ENCODE results near the gene BLVRB. TPM values are rescaled to one million over a fixed set of nuclear protein-coding genes. Genes with fewer than 3 reads are reported as not detected.
A peak's percentile ranks its signal among the peaks of the same experiment; 100 is the strongest.

The BLVRB gene
- total and polyA plus RNA-seq, 2 donors (not counting 3 experiments of a cell fraction or from before 2014, with no cell fraction given): 30.8 to 113 TPM

DNA sequence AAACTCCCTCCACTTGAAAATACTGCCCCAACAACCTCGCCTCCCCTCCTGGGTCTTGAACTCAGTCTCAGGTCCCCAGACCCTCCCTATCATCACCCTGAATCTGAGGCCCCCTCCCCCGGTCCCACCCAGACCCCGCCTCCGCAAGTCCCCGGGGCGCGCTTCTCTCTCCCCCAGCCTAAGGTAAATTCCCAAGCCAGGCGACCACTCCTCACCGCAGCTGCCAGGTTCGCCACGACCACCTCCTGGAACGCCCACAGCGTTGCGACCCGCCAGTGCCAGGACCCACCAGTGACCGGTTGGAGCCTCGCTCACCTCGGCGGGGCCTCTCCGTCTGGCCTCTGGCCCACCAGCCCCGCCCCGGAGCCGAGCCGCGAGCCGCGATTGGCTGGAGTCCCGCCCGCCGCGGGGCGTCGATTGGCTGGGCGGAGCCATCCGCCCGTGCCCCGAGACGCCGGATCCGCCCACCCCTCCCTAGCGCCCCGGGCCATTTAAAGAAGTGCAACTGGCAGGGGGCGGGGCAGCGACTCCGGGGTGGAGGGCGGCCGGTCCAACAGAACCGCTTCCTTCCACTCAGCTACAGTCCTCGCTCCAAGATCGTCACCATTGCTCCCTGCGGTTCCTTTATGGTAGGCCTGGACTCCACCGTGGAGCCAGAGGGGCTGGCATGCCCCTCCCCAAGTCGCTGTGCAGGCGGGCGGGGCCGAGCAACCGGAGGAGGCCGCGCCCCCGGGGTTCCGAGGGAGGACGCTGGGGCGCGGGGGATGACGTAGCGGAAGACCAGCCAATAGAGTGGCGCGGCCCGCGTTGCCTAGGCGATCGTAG, 21.3 kb downstream of the BLVRB start, which contains the start of gene SERTAD3:
SERTAD3 (minus strand) TSS at position 336 of the 825 bp plus-strand sequence. CDS start 2,255 bp downstream, outside the sequence.
- intact Hi-C loops (cut with micrococcal nuclease): loop anchor here (1.0 to 10.0 kb wide), 10 partner anchors 11 to 361 kb away; partner anchors contain the start of genes AKT2, C19orf47, PLD3 and SERTAD1
- Histone ChIP-seq H3K9ac (replicated peaks; ENCODE audit: extremely low read depth, insufficient read depth, low read length) (peak within 1 kb of the TSS; percentile 95), H3K27ac (ENCODE audit: insufficient read depth, low read depth, low read length) (peak within 1 kb of the TSS; percentile 90), H3K27me3 (ENCODE audit: control insufficient read depth in 2 of 2, insufficient read depth in 2 of 2, low read length in 2 of 2) (no peaks in the 10 kb centered on the region), H3K4me2 (ENCODE audit: insufficient read depth, low read length) (peak within 1 kb of the TSS; percentile 75), H3K9me1 (replicated peaks; ENCODE audit: control insufficient read depth, extremely low read depth, insufficient read depth, low read length) (no peaks in the 10 kb centered on the region), H3K4me1 (ENCODE audit: control insufficient read depth, extremely low read depth, insufficient read depth, low read length) (peaks cover 9% of the 10 kb centered on the region), H3K9me3 (replicated peaks; ENCODE audit: control insufficient read depth, insufficient read depth, low read length) (no peaks in the 10 kb centered on the region), H3K79me2 (ENCODE audit: control insufficient read depth, insufficient read depth, low read length) (peaks cover 29% of the 10 kb centered on the region), H4K20me1 (replicated peaks; ENCODE audit: control insufficient read depth, extremely low read depth, insufficient read depth, low read length) (no peaks in the 10 kb centered on the region), H2AFZ (ENCODE audit: low read depth, low read length) (peak within 1 kb of the TSS; percentile 73), H3K4me3 (replicated peaks in 1 of 3; ENCODE audit: insufficient read depth in 1 of 3, low read depth in 1 of 3, low read length in 3 of 3) (peak within 1 kb of the TSS; percentile 52 to 98 (median 95)), H3K36me3 (ENCODE audit: control insufficient read depth in 2 of 2, extremely low read depth in 1 of 2, insufficient read depth in 2 of 2, low read length in 2 of 2) (peaks cover 9 to 12% of the 10 kb centered on the region in 2 experiments)
- BruUV-seq (replicated peaks): no TSS peak
- no peak for TF ChIP-seq JUN (IDR thresholded peaks at IDR 0.05; ENCODE audit: borderline replicate concordance, insufficient read depth, insufficient read length, low read depth)
- TF ChIP-seq EZH2 (IDR thresholded peaks at IDR 0.05; ENCODE audit: borderline replicate concordance, low read depth, low read length, severe bottlenecking): no peak
- TF ChIP-seq, protein P1, sequence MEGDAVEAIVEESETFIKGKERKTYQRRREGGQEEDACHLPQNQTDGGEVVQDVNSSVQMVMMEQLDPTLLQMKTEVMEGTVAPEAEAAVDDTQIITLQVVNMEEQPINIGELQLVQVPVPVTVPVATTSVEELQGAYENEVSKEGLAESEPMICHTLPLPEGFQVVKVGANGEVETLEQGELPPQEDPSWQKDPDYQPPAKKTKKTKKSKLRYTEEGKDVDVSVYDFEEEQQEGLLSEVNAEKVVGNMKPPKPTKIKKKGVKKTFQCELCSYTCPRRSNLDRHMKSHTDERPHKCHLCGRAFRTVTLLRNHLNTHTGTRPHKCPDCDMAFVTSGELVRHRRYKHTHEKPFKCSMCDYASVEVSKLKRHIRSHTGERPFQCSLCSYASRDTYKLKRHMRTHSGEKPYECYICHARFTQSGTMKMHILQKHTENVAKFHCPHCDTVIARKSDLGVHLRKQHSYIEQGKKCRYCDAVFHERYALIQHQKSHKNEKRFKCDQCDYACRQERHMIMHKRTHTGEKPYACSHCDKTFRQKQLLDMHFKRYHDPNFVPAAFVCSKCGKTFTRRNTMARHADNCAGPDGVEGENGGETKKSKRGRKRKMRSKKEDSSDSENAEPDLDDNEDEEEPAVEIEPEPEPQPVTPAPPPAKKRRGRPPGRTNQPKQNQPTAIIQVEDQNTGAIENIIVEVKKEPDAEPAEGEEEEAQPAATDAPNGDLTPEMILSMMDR (IDR thresholded peaks at IDR 0.05; ENCODE audit: extremely low read depth in 1 of 2, insufficient read depth in 1 of 2, low read depth in 1 of 2, low read length in 2 of 2): no peak
- TF ChIP-seq POLR2AphosphoS5 (IDR thresholded peaks at IDR 0.05; ENCODE audit: insufficient read depth, low read depth, low read length): peak; percentile 84
- TF ChIP-seq, protein P2, sequence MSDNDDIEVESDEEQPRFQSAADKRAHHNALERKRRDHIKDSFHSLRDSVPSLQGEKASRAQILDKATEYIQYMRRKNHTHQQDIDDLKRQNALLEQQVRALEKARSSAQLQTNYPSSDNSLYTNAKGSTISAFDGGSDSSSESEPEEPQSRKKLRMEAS (IDR thresholded peaks at IDR 0.05; ENCODE audit: insufficient read depth, insufficient read length): no peak
- peak; percentile 68 for TF ChIP-seq POLR2A (IDR thresholded peaks at IDR 0.05; ENCODE audit: low read depth, low read length)
- no peak for TF ChIP-seq GATA2 (IDR thresholded peaks at IDR 0.05; ENCODE audit: insufficient read depth, insufficient read length, low read depth, low read length)
- TF ChIP-seq FOS (IDR thresholded peaks at IDR 0.05; ENCODE audit: borderline replicate concordance, insufficient read depth, low read length): no peak
- TF ChIP-seq MYC (IDR thresholded peaks at IDR 0.05; ENCODE audit: low read depth, low read length): no peak
- CTCF ChIA-PET: interaction anchor here (1.2 to 4.1 kb wide), 5 partner anchors 18 to 158 kb away, joined by 5 to 37 read pairs (median 14); partner anchors contain the start of gene SERTAD1
- FAIRE-seq: peak; percentile 98
- dilution Hi-C loops (cut with MboI; ENCODE audit: extremely low pct_ligation_motif_present, low sequenced_read_pairs): no loop called here
- POLR2A ChIA-PET: interaction anchor here (1.7 to 2.6 kb wide), 4 partner anchors 11 to 23 kb away, joined by 9 to 15 read pairs (median 14); partner anchors contain the start of genes BLVRB and SERTAD1
- DNase-seq (ENCODE audit: low read depth, low spot score): peak; percentile 97
